ENCODE results near the gene PDCD2.

The PDCD2 gene

DNA sequence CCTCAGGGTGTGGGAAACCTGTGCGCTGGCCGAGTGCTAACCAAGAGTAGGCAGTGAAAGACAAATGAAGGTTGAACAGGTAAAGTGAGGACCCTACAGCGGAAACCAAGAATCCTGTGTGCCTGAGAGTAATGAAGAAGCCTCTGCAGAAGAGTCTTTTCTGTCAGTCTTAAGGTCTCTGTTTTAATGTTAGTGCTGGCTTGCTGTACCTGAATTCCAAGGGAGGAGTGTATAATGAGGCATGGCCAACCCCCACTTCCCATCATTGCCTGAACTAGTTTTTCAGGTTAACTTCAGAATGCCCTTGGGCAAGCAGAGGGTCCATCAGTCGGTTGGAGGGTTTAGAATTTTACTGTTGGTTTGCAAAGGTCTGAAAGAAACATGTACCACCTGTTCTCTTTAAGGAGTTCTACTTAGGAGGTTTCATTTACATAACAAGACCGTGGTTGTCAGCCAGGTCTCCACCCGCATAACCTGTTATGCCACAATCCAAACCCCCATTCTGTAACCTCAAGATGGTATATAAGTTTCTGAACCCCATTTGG, 589 bp upstream of the PDCD2 start:
- TF ChIP-seq CTCF (conservative IDR thresholded peaks at IDR 0.05; ENCODE audit: control insufficient read depth, insufficient read depth, low read depth, low read length): no peak
- H3K4me3 ChIP-seq (ENCODE audit: control insufficient read depth, low read depth, low read length): peak overlapping the region; percentile 91
- no peak for DNase-seq (ENCODE audit: low read depth)

DNA sequence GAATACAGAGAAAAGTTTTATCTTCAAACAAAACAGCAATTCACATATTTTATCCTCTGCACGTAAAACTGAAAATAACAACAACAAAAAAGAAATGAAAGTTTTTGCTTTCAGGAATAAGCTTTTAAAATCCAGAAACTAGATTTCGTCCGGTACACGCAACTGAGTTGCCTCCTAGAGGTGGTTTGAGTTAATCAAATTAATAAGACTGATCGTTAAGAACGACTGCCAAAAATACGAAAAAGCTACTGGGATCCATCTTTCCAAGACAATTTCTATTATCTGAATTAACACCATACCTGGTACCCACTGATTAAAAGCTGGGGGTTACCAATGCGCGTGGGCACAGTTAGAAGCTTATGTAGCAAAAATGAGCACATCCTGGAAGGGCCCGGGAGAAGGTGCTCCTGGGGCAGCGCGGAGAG, 669 bp downstream of the PDCD2 start:
- peak overlapping the region; percentile 91 for H3K4me3 ChIP-seq (ENCODE audit: control insufficient read depth, low read depth, low read length)
- no peak for DNase-seq (ENCODE audit: low read depth)
- no peak for TF ChIP-seq CTCF (conservative IDR thresholded peaks at IDR 0.05; ENCODE audit: control insufficient read depth, insufficient read depth, low read depth, low read length)

DNA sequence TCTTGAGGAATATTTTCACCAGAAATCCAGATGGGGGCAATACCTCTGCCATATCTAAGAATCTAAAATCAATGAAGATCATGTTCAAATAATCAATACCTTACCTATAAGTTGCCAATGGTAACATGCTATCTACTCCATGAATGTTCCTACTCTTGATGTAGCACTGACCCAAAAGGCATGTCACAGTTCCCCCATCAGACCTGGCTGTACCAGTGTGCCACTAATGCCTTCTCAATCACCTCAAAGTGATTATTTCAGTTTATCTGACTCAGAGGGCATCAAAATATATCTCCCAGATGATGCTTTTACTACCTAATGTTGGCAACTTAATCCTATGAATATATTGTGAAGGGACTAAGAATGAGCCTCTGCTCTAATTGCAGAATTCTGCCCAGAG, 5.5 kb downstream of the PDCD2 start:
- no peak for DNase-seq (ENCODE audit: low read depth)
- TF ChIP-seq CTCF (conservative IDR thresholded peaks at IDR 0.05; ENCODE audit: control insufficient read depth, insufficient read depth, low read depth, low read length): no peak

GRCh38 chr6:170575250-170575649, 9.2 kb downstream of the PDCD2 start:
- peak; percentile 42 for TF ChIP-seq CTCF (conservative IDR thresholded peaks at IDR 0.05; ENCODE audit: control insufficient read depth, insufficient read depth, low read depth, low read length)
- DNase-seq (ENCODE audit: low read depth): peak; percentile 29

More for the DNA sequence above, 5.5 kb downstream of the PDCD2 start:
- H3K4me3 ChIP-seq (ENCODE audit: control insufficient read depth, low read depth, low read length): no peak overlapping the region

GRCh38 chr6:170572704-170573466, 11.6 kb downstream of the PDCD2 start:
- H3K4me3 ChIP-seq (ENCODE audit: control insufficient read depth, low read depth, low read length): no peak overlapping the region
- TF ChIP-seq CTCF (conservative IDR thresholded peaks at IDR 0.05; ENCODE audit: control insufficient read depth, insufficient read depth, low read depth, low read length): no peak
- no peak for DNase-seq (ENCODE audit: low read depth)

More at GRCh38 chr6:170575250-170575649, 9.2 kb downstream of the PDCD2 start:
- H3K4me3 ChIP-seq (ENCODE audit: control insufficient read depth, low read depth, low read length): no peak overlapping the region

DNA sequence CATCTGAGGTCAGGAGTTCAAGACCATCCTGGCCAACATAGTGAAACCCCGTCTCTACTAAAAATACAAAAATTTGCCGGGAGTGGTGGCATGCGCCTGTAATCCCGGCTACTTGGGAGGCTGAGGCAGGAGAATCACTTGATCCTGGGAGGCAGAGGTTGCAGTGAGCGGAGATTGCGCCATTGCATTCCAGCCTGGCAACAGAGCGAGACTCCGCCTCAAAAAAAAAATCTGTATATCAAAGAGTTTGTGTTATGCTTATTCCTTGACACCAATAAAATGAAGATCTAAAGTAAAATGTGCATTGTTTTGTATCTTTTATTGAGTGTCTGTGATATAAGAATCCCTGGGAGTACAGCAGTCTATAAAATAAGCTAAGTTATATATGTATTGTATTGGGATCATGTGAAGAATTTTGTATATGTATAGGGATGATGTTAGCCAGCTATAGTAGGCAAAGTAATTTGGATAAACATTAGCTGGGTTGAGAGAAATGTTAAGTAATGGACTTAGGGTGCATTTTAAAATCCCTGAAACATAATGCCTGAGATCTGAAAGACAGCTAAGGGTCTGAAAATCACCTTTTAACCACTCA, 19.4 kb downstream of the PDCD2 start:
- no peak overlapping the region for H3K4me3 ChIP-seq (ENCODE audit: control insufficient read depth, low read depth, low read length)
- no peak for TF ChIP-seq CTCF (conservative IDR thresholded peaks at IDR 0.05; ENCODE audit: control insufficient read depth, insufficient read depth, low read depth, low read length)
- DNase-seq (ENCODE audit: low read depth): no peak

Measured in fibroblast of mammary gland (primary cell).